Measurements from ENCODE around the gene BCAS3.
"Not testable (repeated sequence)": the region's sequence is repeated elsewhere in the genome, so short reads cannot be mapped to it uniquely, and the experiment has no call there.

The BCAS3 gene

DNA sequence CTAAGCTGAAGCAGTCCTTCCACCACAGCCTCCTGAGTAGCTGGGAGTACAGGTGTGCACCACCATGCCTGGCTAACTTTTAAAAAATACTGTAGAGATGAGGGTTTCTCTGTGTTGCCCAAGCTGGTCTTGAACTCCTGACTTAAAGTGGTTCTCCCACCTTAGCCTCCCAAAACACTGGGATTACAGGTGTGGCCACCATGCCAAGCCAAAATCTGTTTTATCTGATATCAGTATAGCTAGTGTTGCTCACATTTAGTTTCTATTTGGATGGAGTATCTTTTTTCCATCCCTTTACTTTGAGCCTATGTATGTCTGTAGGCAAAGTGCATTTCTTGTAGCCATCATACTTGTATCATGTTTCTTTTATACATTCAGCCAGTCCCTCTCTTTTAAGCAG lies 82.1 kb downstream of the BCAS3 start:
- no peak for DNase-seq (ENCODE audit: extremely low spot score)
- POLR2A ChIA-PET, result no interaction called here
- no peak for TF ChIP-seq CTCF (IDR thresholded peaks at IDR 0.05; ENCODE audit: control extremely low read depth, extremely low read depth, low read depth, missing control alignments)
- CTCF ChIA-PET, result interaction anchor here (0.9 to 1.1 kb wide), 2 partner anchors 18 to 20 kb away, joined by 3 to 4 read pairs; no protein-coding TSS in a partner anchor

DNA sequence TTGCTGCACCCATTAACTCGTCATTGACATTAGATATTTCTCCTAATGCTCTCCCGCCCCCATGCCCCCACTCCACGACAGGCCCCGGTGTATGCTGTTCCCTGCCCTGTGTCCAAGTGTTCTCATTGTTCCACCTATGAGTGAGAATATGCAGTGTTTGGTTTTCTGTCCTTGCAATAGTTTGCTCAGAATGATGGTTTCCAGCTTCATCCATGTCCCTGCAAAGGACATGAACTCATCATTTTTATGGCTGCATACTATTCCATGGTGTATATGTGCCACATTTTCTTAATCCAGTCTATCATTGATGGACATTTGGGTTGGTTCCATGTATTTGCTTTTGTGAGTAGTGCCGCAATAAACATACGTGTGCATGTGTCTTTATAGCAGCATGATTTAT lies 83.7 kb downstream of the BCAS3 start:
- CTCF ChIA-PET; POLR2A ChIA-PET; DNase-seq (ENCODE audit: extremely low spot score): not testable (repeated sequence)

DNA sequence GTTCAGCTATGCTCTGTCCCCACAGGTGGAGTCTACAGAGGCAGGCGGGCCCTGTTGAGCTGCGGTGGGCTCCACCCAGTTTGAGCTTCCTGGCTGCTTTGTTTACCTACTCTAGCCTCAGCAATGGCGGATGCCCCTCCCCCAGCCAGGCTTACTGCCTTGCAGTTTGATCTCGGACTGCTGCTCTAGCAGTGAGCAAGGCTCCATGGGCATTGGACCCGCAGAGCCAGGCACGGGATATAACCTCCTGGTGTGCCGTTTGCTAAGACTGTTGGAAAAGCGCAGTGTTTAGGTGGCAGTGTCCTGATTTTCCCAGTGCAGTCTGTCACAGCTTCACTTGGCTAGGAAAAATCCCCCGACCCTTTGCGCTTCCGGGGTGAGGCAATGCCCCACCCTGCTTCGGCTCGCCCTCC lies 89.1 kb downstream of the BCAS3 start:
- CTCF ChIA-PET, result interaction anchor here (1.0 kb wide), 1 partner anchor 46 kb away, joined by 3 read pairs; no protein-coding TSS in a partner anchor
- TF ChIP-seq CTCF (IDR thresholded peaks at IDR 0.05; ENCODE audit: control extremely low read depth, extremely low read depth, low read depth, missing control alignments), result no peak
- POLR2A ChIA-PET, result no interaction called here
- DNase-seq (ENCODE audit: extremely low spot score), result no peak

DNA sequence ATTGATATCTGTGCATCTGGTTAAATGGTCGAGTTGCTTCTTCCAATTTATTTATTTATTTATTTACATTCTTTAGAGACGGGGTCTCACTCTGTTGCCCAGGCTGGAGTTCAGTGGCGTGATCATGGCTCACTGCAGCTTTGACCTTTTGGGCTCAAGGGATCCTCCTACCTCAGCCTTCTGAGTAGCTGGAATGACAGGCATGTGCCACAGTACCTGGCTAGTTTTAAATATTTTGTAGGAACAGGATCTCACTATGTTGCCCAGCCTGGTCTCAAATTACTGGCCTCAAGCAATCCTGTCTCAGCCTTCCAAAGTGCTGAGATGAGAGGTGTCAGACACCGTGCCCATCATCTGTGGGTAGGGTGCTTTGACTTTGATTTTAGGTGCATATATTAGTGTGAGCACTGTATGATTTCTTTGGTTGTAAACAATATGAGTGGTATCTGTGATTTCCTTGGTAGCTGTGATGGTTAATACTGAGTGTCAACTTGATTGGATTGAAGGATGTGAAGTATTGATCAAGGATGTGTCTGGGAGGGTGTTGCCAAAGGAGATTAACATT lies 90.2 kb downstream of the BCAS3 start:
- POLR2A ChIA-PET, result no interaction called here
- CTCF ChIA-PET, result no interaction called here
- no peak for DNase-seq (ENCODE audit: extremely low spot score)
- no peak for TF ChIP-seq CTCF (IDR thresholded peaks at IDR 0.05; ENCODE audit: control extremely low read depth, extremely low read depth, low read depth, missing control alignments)

DNA sequence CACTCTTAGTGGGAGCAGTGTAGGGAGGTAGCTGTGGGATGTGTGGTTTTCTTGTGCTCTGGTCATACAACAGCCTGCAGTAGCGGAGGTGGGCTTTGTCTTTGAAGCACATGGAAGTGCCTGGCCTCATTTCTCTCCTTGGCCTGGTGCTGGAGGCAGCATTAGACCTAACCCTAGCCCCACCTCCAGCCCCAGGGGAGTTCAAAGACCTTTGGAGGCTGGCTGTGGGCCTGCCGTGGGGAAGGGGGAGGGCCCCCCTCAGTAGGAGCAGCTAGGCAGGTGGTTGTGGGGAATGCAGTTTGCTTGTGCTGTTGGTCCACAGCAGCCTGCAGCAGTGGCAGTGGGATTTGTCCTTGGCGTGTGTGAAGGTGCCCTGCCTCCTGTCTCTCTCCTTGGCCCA lies 91.7 kb downstream of the BCAS3 start:
- POLR2A ChIA-PET, result no interaction called here
- DNase-seq (ENCODE audit: extremely low spot score), result no peak
- CTCF ChIA-PET, result interaction anchor here (1.3 kb wide), 1 partner anchor 42 kb away, joined by 3 read pairs; no protein-coding TSS in a partner anchor
- no peak for TF ChIP-seq CTCF (IDR thresholded peaks at IDR 0.05; ENCODE audit: control extremely low read depth, extremely low read depth, low read depth, missing control alignments)

- ChIA-PET CTCF (interaction anchor here (1.4 kb wide), 1 partner anchor 50 kb away, joined by 3 read pairs; no protein-coding TSS in a partner anchor), POLR2A (no interaction called here)
- no peak for DNase-seq (ENCODE audit: extremely low spot score)
- TF ChIP-seq CTCF (IDR thresholded peaks at IDR 0.05; ENCODE audit: control extremely low read depth, extremely low read depth, low read depth, missing control alignments), result no peak
Observed at GRCh38 chr17:60770946-60771422, 93.3 kb downstream of the BCAS3 start.

DNA sequence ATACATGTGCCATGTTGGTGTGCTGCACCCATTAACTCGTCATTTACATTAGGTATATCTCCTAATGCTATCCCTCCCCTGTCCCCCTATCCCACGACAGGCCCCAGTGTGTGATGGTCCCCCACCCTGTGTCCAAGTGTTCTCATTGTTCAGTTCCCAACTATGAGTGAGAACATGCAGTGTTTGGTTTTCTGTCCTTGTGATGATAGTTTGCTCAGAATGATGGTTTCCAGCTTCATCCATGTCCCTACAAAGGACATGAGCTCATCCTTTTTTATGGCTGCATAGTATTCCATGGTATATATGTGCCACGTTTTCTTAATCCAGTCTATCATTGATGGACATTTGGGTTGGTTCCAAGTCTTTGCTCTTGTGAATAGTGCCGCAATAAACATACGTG lies 94.0 kb downstream of the BCAS3 start:
- DNase-seq (ENCODE audit: extremely low spot score); POLR2A ChIA-PET: not testable (repeated sequence)
- CTCF ChIA-PET, result interaction anchor here (1.4 kb wide), 1 partner anchor 51 kb away, joined by 3 read pairs; no protein-coding TSS in a partner anchor

- no peak for DNase-seq (ENCODE audit: extremely low spot score)
- no peak for TF ChIP-seq CTCF (IDR thresholded peaks at IDR 0.05; ENCODE audit: control extremely low read depth, extremely low read depth, low read depth, missing control alignments)
- ChIA-PET POLR2A (no interaction called here), CTCF (no interaction called here)
Observed at GRCh38 chr17:60773552-60773951, 95.9 kb downstream of the BCAS3 start.
